Ishikawa (cell line): ENCODE data around the gene MED12L.

Source experiments
- CEBPB ChIP-seq: IDR thresholded peaks from 2 replicates; pipeline ENCODE4 v1.6.1; 2012
- EGR1 ChIP-seq: IDR thresholded peaks from 2 replicates; pipeline ENCODE4 v1.6.1; 2012
- EP300 ChIP-seq: IDR thresholded peaks from 2 replicates; pipeline ENCODE4 v1.6.1; 2012; ENCODE audit warnings: borderline replicate concordance
- MAX ChIP-seq: IDR thresholded peaks from 2 replicates; pipeline ENCODE4 v1.6.1; 2012
- NFIC ChIP-seq: IDR thresholded peaks from 2 replicates; pipeline ENCODE4 v1.6.1; 2012
- RAD21 ChIP-seq: IDR thresholded peaks from 2 replicates; pipeline ENCODE4 v1.6.1; 2012; ENCODE audit warnings: low read depth
- TCF12 ChIP-seq: IDR thresholded peaks from 2 replicates; pipeline ENCODE4 v1.6.1; 2012; ENCODE audit warnings: low read depth
- TEAD4 ChIP-seq: IDR thresholded peaks from 2 replicates; pipeline ENCODE4 v1.6.1; 2012
- YY1 ChIP-seq: IDR thresholded peaks from 2 replicates; pipeline ENCODE4 v1.6.1; 2012; ENCODE audit warnings: low read depth
- ZBTB7A ChIP-seq: IDR thresholded peaks from 2 replicates; pipeline ENCODE4 v1.6.1; 2012; ENCODE audit warnings: low read depth
- TF ChIP-seq, protein P1 (sequence below): IDR thresholded peaks from 2 replicates; pipeline ENCODE4 v1.6.1; 2012

DNA sequence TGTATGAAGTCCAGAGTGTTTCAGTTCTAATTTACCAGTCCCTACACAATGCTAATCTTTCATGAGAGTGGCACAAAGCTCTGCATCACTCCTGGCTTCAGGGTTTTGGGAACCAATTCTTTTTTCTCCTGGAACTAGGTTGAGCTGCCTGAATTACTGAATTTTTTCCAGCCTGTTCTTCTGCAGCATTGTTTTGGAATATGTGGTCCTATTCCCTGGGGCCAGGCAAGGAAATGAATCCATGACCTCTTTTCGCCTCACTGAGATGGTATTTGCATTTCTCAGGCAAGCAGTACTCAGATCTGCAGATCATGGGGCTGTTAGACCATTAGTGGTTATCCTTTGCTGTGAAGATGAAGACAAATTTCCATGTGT, 143.2 kb downstream of the MED12L start:
- TF ChIP-seq NFIC (no peak), TEAD4 (no peak), EGR1 (no peak), EP300 (no peak), YY1 (no peak), TCF12 (no peak), MAX (no peak), RAD21 (no peak), CEBPB (no peak), ZBTB7A (no peak)
- TF ChIP-seq, protein P1, sequence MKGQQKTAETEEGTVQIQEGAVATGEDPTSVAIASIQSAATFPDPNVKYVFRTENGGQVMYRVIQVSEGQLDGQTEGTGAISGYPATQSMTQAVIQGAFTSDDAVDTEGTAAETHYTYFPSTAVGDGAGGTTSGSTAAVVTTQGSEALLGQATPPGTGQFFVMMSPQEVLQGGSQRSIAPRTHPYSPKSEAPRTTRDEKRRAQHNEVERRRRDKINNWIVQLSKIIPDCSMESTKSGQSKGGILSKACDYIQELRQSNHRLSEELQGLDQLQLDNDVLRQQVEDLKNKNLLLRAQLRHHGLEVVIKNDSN: no peak
